Transverse colon (tissue), 4 donors: ENCODE measurements around the gene AAMP. TPM values are rescaled to one million over a fixed set of nuclear protein-coding genes. Genes with fewer than 3 reads are reported as not detected.

Experiments
- DNase-seq: peaks from one replicate; pipeline ENCODE4 v3.0.0-alpha.2; 2019
- H3K27ac ChIP-seq, 4 donors: fragments of 200-600 bp; sonication (generic); 2 replicates each; pipeline ENCODE4 v1.5.1; 2016 to 2018; ENCODE audit warnings: inconsistent platforms in 4 of 4
- H3K27me3 ChIP-seq: fragments of 200-600 bp; sonication (generic); 2 replicates; pipeline ENCODE4 v1.5.1; 2017; ENCODE audit warnings: inconsistent platforms
- H3K36me3 ChIP-seq, 4 donors: fragments of 200-600 bp; sonication (generic); 2 replicates each; pipeline ENCODE4 v1.5.1; 2017 to 2019; ENCODE audit warnings: inconsistent platforms in 4 of 4
- H3K4me1 ChIP-seq, 4 donors: fragments of 200-600 bp; sonication (generic); 2 replicates each; pipeline ENCODE4 v1.5.1; 2017 to 2020; ENCODE audit warnings: inconsistent platforms in 4 of 4
- H3K4me3 ChIP-seq, 4 donors: fragments of 200-600 bp; sonication (generic); 1 replicate in 1 of 4; 2 replicates in 3 of 4; pipeline versions ENCODE4 v1.5.1 to v1.6.1; 2017 to 2019; ENCODE audit warnings: inconsistent platforms in 4 of 4
- H3K9me3 ChIP-seq, 2 donors: fragments of 200-600 bp; sonication (generic); 2 replicates each; pipeline ENCODE4 v1.5.1; 2017 to 2019; ENCODE audit warnings: inconsistent platforms in 2 of 2
- EP300 ChIP-seq: sonication (generic); formaldehyde crosslinking; IDR thresholded peaks from one replicate; pipeline ENCODE4 v1.6.1; 2017; ENCODE audit warnings: antibody characterized with exemption, low read depth
- POLR2A ChIP-seq: fragments of 450-650 bp; IDR thresholded peaks from one replicate; pipeline ENCODE4 v1.6.1; 2016; ENCODE audit warnings: antibody characterized with exemption, mild to moderate bottlenecking, moderate library complexity
- POLR2AphosphoS5 ChIP-seq, 3 donors: sonication (generic); formaldehyde crosslinking; IDR thresholded peaks; one replicate each; pipeline ENCODE4 v1.6.1; 2016; ENCODE audit warnings: antibody characterized with exemption in 3 of 3
- WGBS, 2 donors: methylation state at CpG; one replicate each; pipeline ENCODE4 v1.1.5; 2018; ENCODE audit warnings: low coverage in 1 of 2; 5-methylcytosine and 5-hydroxymethylcytosine counted together
- in situ Hi-C, 4 donors: fragments of 200-750 bp; cut with MboI; loops; one replicate each; pipeline versions ENCODE4 v1.15.0 to v1.15.1; 2017; ENCODE audit warnings: low sequenced_read_pairs in 3 of 4, low pct_ligation_motif_present in 1 of 4, low pct_unique_long_range_greater_than_20kb in 1 of 4
- intact Hi-C: fragments of 100-400 bp; cut with DNase I; formaldehyde crosslinking; loops from one replicate; pipeline ENCODE4 v1.15.1; 2023; ENCODE audit warnings: low total_unique reads
- total RNA-seq, 4 donors: library from RNA; depleted of rRNA; stranded (reverse); fragments of >200 nt; gene quantifications; one replicate each; pipeline ENCODE4 v1.1.0, GENCODE V29; 2016
- TF ChIP-seq, protein P1 (sequence below), 5 experiments: fragments of 200-600 bp in 3 of 5; fragments of 450-650 bp in 2 of 5; sonication (generic) in 3 of 5; IDR thresholded peaks; 1 replicate in 2 of 5; 2 replicates in 3 of 5; pipeline ENCODE4 v1.5.1; 2016 to 2017; ENCODE audit warnings: antibody characterized with exemption in 5 of 5, inconsistent platforms in 3 of 5, mild to moderate bottlenecking in 2 of 5, moderate library complexity in 1 of 5

The AAMP gene
- total RNA-seq, 4 donors from 2014 or later: 96.9 to 466 (median 174) TPM

DNA sequence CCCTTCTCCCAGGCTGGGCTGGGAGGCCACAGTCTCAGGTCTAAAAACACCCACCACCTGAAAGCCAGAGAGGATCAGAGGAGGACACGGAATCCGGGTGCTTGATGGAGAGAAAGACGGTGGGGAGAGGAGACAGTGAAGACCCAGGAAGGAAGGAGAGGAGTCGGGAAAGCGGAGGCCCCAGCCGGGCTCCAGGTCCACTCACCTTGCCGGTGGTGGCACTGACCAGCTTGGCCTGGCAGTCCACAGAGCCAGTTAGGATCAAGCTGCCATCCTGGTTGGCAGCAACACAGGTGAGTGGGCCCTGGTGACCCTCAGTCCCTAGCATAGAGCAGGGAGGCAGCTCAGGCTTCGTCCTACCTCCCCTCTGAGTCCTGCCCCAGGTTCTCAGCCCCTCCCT is 4.3 kb downstream of the AAMP start:
- H3K36me3 ChIP-seq: peaks cover 0 to 16% (median 8%) of the 10 kb centered on the region in 4 donors
- no peaks in the 10 kb centered on the region for H3K9me3 ChIP-seq
- no peaks in the 10 kb centered on the region for H3K27me3 ChIP-seq
- no peak overlapping the region for H3K4me3 ChIP-seq
- 90 to 100% methylated on average over 1 to 8 of the region's 8 CpGs for WGBS, 2 donors
- in situ Hi-C loops (no loop called here), intact Hi-C loops (no loop called here)
- TF ChIP-seq, protein P1, sequence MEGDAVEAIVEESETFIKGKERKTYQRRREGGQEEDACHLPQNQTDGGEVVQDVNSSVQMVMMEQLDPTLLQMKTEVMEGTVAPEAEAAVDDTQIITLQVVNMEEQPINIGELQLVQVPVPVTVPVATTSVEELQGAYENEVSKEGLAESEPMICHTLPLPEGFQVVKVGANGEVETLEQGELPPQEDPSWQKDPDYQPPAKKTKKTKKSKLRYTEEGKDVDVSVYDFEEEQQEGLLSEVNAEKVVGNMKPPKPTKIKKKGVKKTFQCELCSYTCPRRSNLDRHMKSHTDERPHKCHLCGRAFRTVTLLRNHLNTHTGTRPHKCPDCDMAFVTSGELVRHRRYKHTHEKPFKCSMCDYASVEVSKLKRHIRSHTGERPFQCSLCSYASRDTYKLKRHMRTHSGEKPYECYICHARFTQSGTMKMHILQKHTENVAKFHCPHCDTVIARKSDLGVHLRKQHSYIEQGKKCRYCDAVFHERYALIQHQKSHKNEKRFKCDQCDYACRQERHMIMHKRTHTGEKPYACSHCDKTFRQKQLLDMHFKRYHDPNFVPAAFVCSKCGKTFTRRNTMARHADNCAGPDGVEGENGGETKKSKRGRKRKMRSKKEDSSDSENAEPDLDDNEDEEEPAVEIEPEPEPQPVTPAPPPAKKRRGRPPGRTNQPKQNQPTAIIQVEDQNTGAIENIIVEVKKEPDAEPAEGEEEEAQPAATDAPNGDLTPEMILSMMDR (IDR thresholded peaks at IDR 0.05): no peak
- no peak for TF ChIP-seq POLR2AphosphoS5 (IDR thresholded peaks at IDR 0.05)
- TF ChIP-seq EP300: no peak
- no peak for TF ChIP-seq POLR2A
- H3K4me1 ChIP-seq: peaks cover 52 to 65% (median 60%) of the 10 kb centered on the region in 4 donors
- peak overlapping the region; percentile 83 to 90 (median 86) for H3K27ac ChIP-seq
- no peak for DNase-seq

DNA sequence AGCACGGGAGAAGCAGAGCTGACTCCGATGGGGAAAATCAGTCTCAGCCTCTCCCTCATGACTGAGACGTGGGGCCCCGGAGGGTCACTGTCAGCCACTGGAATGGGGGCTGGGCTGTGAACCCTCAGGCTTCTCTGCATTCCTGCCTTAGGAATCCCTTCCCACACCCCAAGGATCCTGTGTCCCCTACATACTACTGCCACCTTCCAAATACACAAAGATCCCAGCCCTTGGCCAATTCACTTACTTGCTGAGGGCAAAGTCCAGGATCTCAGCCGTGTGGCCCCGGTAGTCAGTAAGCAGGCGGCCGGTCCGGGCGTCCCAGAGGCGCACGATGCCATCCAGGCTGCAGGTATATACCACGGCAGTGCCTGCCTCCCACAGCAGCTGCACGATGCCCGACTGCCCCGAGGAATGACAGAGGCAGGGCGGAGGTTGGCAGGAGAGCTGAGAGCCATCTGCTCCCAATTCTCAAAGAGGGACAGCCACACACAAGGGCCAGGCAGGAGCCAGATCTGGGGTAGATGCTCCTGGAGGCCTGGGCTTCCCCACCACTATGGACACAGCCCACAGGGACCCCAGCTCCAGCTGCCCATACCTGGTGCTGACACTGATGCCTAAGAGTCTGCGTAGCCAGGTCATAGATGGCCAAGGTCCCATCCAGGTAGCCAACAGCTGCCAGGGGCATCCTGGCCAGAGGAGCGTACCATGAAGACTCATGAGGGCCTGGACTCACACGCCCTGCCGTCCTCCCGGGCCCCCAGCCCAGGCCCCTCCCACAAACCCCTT is 5.0 kb downstream of the AAMP start:
- peaks cover 0 to 16% (median 8%) of the 10 kb centered on the region in 4 donors for H3K36me3 ChIP-seq
- peaks cover 59 to 72% (median 67%) of the 10 kb centered on the region in 4 donors for H3K4me1 ChIP-seq
- H3K27ac ChIP-seq: peak overlapping the region; percentile 83 to 90 (median 86)
- intact Hi-C loops: no loop called here
- 49% methylated on average over 21 of the region's 22 CpGs; no CpG with 5 or more reads in 1 of the 2 donors for WGBS, 2 donors
- H3K9me3 ChIP-seq: no peaks in the 10 kb centered on the region
- peak; percentile 80 for DNase-seq
- H3K4me3 ChIP-seq: peak overlapping the region in 1 of 4 donors; percentile 15
- TF ChIP-seq, protein P1 (IDR thresholded peaks at IDR 0.05): no peak
- peak; percentile 26 to 57 (median 53) for TF ChIP-seq POLR2AphosphoS5 (IDR thresholded peaks at IDR 0.05)
- TF ChIP-seq POLR2A: peak; percentile 40
- TF ChIP-seq EP300: no peak
- in situ Hi-C loops: no loop called here
- no peaks in the 10 kb centered on the region for H3K27me3 ChIP-seq

DNA sequence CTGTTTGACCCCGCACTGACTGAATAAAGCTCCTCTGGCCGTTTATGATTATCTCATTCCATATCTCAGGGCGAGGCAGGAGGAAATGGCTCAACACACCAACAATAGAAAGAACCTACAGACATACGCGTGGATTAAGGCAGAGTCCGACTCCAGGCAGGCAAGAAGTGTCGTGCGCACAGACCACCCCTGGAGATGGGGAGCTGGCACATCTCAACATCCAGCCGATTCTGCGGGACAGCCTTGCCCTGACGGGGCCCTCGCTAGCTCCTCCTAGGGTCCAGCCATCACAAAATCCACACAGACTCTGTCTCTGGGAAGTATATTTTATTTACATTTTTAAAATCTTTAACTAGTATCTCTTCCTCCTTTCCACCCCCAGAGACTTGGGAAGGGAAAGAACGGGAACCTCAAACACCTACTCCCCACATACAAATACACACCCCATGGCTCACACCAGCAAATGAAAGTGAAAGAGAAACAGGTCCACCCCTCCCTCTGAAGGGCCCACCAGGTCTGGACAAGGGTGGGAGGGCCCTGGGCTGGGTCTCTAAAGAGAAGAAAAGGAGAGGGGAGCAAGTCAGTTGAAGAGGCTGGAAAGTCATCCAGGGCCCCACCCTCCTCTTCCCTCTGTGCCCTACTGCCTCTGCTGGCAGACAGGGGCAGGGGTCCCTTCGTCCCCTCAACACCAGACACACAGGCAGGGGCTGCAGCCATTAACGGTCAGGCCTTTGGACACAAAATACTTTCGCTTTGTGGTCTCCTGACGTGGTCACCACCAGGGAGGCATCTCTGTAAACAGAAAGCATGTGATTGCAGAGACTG is 5.9 kb downstream of the AAMP start:
- WGBS, 2 donors: 0 to 31% methylated on average over 1 to 17 of the region's 17 CpGs
- TF ChIP-seq, protein P1 (IDR thresholded peaks at IDR 0.05): peak in 1 of 5 experiments; percentile 13
- peak in 1 of 3 donors; percentile 21 for TF ChIP-seq POLR2AphosphoS5 (IDR thresholded peaks at IDR 0.05)
- no peak for TF ChIP-seq EP300
- in situ Hi-C loops: no loop called here
- Histone ChIP-seq H3K36me3 (peaks cover 0 to 16% (median 8%) of the 10 kb centered on the region in 4 donors), H3K27me3 (no peaks in the 10 kb centered on the region), H3K27ac (peak overlapping the region; percentile 83 to 90 (median 86)), H3K4me3 (peak overlapping the region in 2 of 4 donors; percentile 1 to 15), H3K9me3 (no peaks in the 10 kb centered on the region), H3K4me1 (peaks cover 61 to 79% (median 71%) of the 10 kb centered on the region in 4 donors)
- DNase-seq: peak; percentile 52
- intact Hi-C loops: no loop called here
